ENCODE measurements around the gene ARHGEF4.

DNA sequence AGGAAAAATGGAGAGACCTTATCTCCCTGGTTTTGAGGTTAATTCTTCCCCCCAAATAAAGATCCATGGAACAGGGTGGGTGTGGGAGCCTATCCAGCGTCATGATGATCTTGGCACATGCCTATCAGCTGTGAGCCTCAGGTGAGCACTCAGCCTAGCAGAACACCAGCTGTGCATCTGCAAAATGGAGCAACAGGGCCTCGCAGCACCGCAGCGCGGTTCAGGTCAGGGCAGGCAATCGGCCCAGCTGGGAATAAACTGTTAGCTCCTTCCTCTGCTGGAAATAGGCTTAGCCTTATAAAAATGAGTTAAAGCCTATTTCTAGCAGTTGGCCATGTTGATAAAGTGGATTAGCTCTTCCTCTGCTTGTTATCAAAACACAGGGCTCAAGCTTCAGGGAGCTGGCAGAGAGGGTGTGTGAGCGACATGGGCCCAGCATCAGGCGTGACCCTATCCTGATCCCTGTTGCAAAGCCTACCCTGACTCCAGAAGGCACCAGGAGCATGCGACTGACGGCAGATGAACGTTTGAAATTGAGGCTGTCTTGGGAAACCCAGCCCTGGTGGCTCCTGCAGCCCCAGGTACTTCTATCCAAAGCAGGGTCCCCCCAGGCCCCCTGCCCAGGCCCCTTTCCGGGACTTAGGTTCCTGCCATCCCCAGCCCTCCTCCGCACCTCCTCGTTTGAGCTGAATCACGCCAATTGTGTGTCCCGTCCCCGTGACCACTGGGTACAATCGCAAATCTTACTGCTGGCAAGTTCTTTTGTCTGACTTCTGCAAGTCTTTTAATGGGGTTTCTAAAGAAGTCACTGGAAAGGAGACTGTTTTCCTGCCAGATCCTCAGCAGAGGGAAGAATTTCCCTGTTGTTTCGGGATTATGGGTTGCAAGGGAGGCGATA lies 35.4 kb downstream of the ARHGEF4 start:
- TF ChIP-seq, protein P1, sequence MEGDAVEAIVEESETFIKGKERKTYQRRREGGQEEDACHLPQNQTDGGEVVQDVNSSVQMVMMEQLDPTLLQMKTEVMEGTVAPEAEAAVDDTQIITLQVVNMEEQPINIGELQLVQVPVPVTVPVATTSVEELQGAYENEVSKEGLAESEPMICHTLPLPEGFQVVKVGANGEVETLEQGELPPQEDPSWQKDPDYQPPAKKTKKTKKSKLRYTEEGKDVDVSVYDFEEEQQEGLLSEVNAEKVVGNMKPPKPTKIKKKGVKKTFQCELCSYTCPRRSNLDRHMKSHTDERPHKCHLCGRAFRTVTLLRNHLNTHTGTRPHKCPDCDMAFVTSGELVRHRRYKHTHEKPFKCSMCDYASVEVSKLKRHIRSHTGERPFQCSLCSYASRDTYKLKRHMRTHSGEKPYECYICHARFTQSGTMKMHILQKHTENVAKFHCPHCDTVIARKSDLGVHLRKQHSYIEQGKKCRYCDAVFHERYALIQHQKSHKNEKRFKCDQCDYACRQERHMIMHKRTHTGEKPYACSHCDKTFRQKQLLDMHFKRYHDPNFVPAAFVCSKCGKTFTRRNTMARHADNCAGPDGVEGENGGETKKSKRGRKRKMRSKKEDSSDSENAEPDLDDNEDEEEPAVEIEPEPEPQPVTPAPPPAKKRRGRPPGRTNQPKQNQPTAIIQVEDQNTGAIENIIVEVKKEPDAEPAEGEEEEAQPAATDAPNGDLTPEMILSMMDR (IDR thresholded peaks at IDR 0.05) = no peak
- TF ChIP-seq POLR2A (IDR thresholded peaks at IDR 0.05) = no peak

Measured in esophagus squamous epithelium (tissue), 4 donors.